Thoracic aorta (tissue), 2 donors: ENCODE data around the gene OR8B8. TPM values are rescaled to one million over a fixed set of nuclear protein-coding genes. Genes with fewer than 3 reads are reported as not detected.

Experiments used
- ATAC-seq: fragments of 150-250 bp; one replicate; pipeline ENCODE4 v1.8.0; 2017; ENCODE audit warnings: low read depth; ENCODE audit not compliant: insufficient number of reproducible peaks, low FRiP score
- DNase-seq: peaks from one replicate; pipeline ENCODE4 v3.0.0-alpha.2; 2020; ENCODE audit warnings: low spot score
- H3K27ac ChIP-seq, 2 donors: fragments of 200-600 bp; sonication (generic); 1 replicate in 1 of 2; 2 replicates in 1 of 2; pipeline ENCODE4 v1.5.1; 2016; ENCODE audit warnings: mild to moderate bottlenecking in 2 of 2, moderate library complexity in 2 of 2
- H3K27me3 ChIP-seq: fragments of 200-600 bp; sonication (generic); replicated peaks from 2 replicates; pipeline ENCODE4 v1.6.0; 2016; ENCODE audit warnings: mild to moderate bottlenecking; ENCODE audit not compliant: insufficient read depth
- H3K36me3 ChIP-seq: fragments of 200-600 bp; sonication (generic); one replicate; pipeline ENCODE4 v1.5.1; 2016
- H3K4me1 ChIP-seq, 2 donors: fragments of 200-600 bp; sonication (generic); 1 replicate in 1 of 2; 2 replicates in 1 of 2; pipeline versions ENCODE4 v1.5.1 to v1.6.0; 2016; ENCODE audit warnings: low read depth in 2 of 2, mild to moderate bottlenecking in 1 of 2; ENCODE audit not compliant: control insufficient read depth in 1 of 2
- H3K4me3 ChIP-seq: fragments of 200-600 bp; sonication (generic); 2 replicates; pipeline ENCODE4 v1.5.1; 2016; ENCODE audit warnings: mild to moderate bottlenecking
- H3K9me3 ChIP-seq: fragments of 200-600 bp; sonication (generic); 2 replicates; pipeline ENCODE4 v1.5.1; 2016
- total RNA-seq, 2 donors: library from RNA; depleted of rRNA; stranded (reverse); fragments of >200 nt; gene quantifications; one replicate each; pipeline versions ENCODE4 v1.1.0 to v1.2.3, GENCODE V29; 2016
- TF ChIP-seq, protein P1 (sequence below): fragments of 200-600 bp; sonication (generic); IDR thresholded peaks from one replicate; pipeline ENCODE4 v1.5.1; 2019; ENCODE audit warnings: antibody characterized with exemption

OR8B8 gene
- total RNA-seq, 2 donors from 2014 or later: not detected

GRCh38 chr11:124473476-124473875 lies 28.0 kb upstream of the OR8B8 start:
- Histone ChIP-seq H3K4me3 (no peak overlapping the region), H3K9me3 (no peaks in the 10 kb centered on the region), H3K4me1 (no peaks in the 10 kb centered on the region), H3K27me3 (no peaks in the 10 kb centered on the region), H3K27ac (no peak overlapping the region), H3K36me3 (no peaks in the 10 kb centered on the region)
- DNase-seq (no peak), ATAC-seq (no peak)
- TF ChIP-seq, protein P1, sequence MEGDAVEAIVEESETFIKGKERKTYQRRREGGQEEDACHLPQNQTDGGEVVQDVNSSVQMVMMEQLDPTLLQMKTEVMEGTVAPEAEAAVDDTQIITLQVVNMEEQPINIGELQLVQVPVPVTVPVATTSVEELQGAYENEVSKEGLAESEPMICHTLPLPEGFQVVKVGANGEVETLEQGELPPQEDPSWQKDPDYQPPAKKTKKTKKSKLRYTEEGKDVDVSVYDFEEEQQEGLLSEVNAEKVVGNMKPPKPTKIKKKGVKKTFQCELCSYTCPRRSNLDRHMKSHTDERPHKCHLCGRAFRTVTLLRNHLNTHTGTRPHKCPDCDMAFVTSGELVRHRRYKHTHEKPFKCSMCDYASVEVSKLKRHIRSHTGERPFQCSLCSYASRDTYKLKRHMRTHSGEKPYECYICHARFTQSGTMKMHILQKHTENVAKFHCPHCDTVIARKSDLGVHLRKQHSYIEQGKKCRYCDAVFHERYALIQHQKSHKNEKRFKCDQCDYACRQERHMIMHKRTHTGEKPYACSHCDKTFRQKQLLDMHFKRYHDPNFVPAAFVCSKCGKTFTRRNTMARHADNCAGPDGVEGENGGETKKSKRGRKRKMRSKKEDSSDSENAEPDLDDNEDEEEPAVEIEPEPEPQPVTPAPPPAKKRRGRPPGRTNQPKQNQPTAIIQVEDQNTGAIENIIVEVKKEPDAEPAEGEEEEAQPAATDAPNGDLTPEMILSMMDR: no peak

GRCh38 chr11:124470561-124471227 lies 25.2 kb upstream of the OR8B8 start:
- ATAC-seq: no peak
- Histone ChIP-seq H3K27ac (no peak overlapping the region), H3K4me3 (no peak overlapping the region)

DNA sequence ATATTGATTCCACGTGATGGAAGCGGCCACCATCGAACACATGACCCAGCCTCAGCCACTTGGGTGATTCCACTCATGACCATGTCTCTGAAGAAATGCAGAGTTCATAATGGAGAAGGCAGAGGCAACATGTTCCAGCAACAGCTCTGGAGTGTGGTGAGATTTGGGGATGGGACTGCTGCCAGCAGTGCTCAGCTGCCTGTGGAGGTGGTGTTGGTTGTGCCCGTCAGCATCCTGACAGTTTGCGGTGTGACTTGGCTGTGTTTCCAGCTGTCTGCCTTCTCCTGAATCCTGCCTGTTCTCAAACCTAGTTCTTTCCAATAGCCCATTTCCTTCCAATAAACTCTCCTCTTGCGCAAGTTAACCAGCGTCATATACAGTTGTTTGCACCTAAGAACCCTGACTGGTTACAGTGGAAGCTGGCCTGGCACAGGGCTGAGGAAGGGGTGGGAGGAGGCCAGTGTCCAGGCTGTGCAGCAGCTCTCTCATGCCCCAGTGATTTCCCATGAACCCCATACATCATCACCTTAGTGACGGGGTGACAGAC lies 22.0 kb upstream of the OR8B8 start:
- TF ChIP-seq, protein P1: no peak
- Histone ChIP-seq H3K4me1 (no peaks in the 10 kb centered on the region), H3K27me3 (no peaks in the 10 kb centered on the region), H3K27ac (no peak overlapping the region), H3K4me3 (no peak overlapping the region), H3K36me3 (no peaks in the 10 kb centered on the region), H3K9me3 (no peaks in the 10 kb centered on the region)
- ATAC-seq (no peak), DNase-seq (no peak)

More at GRCh38 chr11:124470561-124471227, 25.2 kb upstream of the OR8B8 start:
- no peaks in the 10 kb centered on the region for H3K4me1 ChIP-seq
- DNase-seq: no peak
- H3K27me3 ChIP-seq: no peaks in the 10 kb centered on the region
- H3K9me3 ChIP-seq: no peaks in the 10 kb centered on the region
- H3K36me3 ChIP-seq: no peaks in the 10 kb centered on the region
- TF ChIP-seq, protein P1: no peak

DNA sequence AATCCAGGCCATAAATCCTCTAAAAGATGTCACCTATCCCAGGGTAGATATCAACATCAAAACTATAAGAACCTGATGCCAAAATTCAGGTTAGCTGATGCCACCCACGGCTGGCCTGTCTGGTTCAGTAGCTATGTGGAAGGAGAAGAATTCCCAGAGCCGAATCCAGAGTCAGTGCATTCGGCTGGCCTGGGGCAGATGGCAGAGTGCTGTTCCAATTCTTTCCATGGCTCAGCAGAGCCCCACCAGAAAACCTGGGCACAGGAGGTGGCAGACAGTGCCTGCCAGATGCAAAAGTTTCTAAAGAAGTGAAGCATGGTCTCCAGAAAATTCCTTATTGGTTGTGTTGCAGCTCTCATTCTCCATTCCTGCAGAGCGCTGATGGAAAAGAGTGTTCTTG lies 19.9 kb upstream of the OR8B8 start:
- Histone ChIP-seq H3K4me1 (no peaks in the 10 kb centered on the region), H3K4me3 (no peak overlapping the region), H3K27ac (no peak overlapping the region), H3K9me3 (no peaks in the 10 kb centered on the region), H3K27me3 (no peaks in the 10 kb centered on the region), H3K36me3 (no peaks in the 10 kb centered on the region)
- TF ChIP-seq, protein P1: no peak
- no peak for DNase-seq
- no peak for ATAC-seq

- TF ChIP-seq, protein P1: no peak
- no peaks in the 10 kb centered on the region for H3K9me3 ChIP-seq
- H3K27me3 ChIP-seq: no peaks in the 10 kb centered on the region
- no peaks in the 10 kb centered on the region for H3K4me1 ChIP-seq
- no peaks in the 10 kb centered on the region for H3K36me3 ChIP-seq
- no peak for ATAC-seq
- no peak overlapping the region for H3K4me3 ChIP-seq
- no peak for DNase-seq
- H3K27ac ChIP-seq: no peak overlapping the region
These were observed 18.5 kb upstream of the OR8B8 start for GRCh38 chr11:124463990-124464389.
